Breast epithelium (tissue), 4 donors: Measurements from ENCODE around the gene CDC42EP5. TPM values are rescaled to one million over a fixed set of nuclear protein-coding genes. Genes with fewer than 3 reads are reported as not detected.

Source experiments
- DNase-seq, 2 donors: peaks; one replicate each; pipeline ENCODE4 v3.0.0-alpha.2; 2019; ENCODE audit warnings: low spot score in 2 of 2
- H3K27ac ChIP-seq, 2 donors: fragments of 200-600 bp; sonication (generic) in 1 of 2; one replicate each; pipeline ENCODE4 v1.5.1; 2016 to 2019; ENCODE audit warnings: mild to moderate bottlenecking in 1 of 2
- H3K27me3 ChIP-seq, 2 donors: fragments of 200-600 bp; sonication (generic) in 1 of 2; one replicate each; pipeline versions ENCODE4 v1.5.1 to v1.6.0; 2017 to 2019; ENCODE audit warnings: control low read depth in 1 of 2, mild to moderate bottlenecking in 1 of 2
- H3K36me3 ChIP-seq: fragments of 200-600 bp; one replicate; pipeline ENCODE4 v1.5.1; 2019
- H3K4me1 ChIP-seq, 2 donors: fragments of 200-600 bp; sonication (generic); one replicate each; pipeline ENCODE4 v1.5.1; 2016 to 2019; ENCODE audit warnings: control low read depth in 1 of 2
- H3K4me3 ChIP-seq, 3 donors: fragments of 200-600 bp; sonication (generic); 1 replicate in 2 of 3; 2 replicates in 1 of 3; pipeline ENCODE4 v1.5.1; 2016 to 2019; ENCODE audit warnings: mild to moderate bottlenecking in 3 of 3, moderate library complexity in 2 of 3
- H3K9me3 ChIP-seq, 2 donors: fragments of 200-600 bp; sonication (generic) in 1 of 2; one replicate each; pipeline ENCODE4 v1.5.1; 2016 to 2019; ENCODE audit warnings: control low read depth in 1 of 2
- POLR2A ChIP-seq: fragments of 450-650 bp; IDR thresholded peaks from one replicate; pipeline ENCODE4 v1.6.1; 2016; ENCODE audit warnings: antibody characterized with exemption, mild to moderate bottlenecking, moderate library complexity
- POLR2AphosphoS5 ChIP-seq, 3 donors: sonication (generic); formaldehyde crosslinking; IDR thresholded peaks; one replicate each; pipeline ENCODE4 v1.6.1; 2017; ENCODE audit warnings: antibody characterized with exemption in 3 of 3
- intact Hi-C: fragments of 100-400 bp; cut with DNase I; formaldehyde crosslinking; loops from one replicate; pipeline ENCODE4 v1.15.1; 2023; ENCODE audit warnings: low total_unique reads
- total RNA-seq, 3 donors: library from RNA; depleted of rRNA; stranded (reverse); fragments of >200 nt; gene quantifications; one replicate each; pipeline ENCODE4 v1.1.0, GENCODE V29; 2016
- TF ChIP-seq, protein P1 (sequence below), 3 donors: fragments of 450-650 bp; IDR thresholded peaks; one replicate each; pipeline ENCODE4 v1.5.1; 2016 to 2017; ENCODE audit warnings: antibody characterized with exemption in 3 of 3, mild to moderate bottlenecking in 3 of 3, moderate library complexity in 3 of 3

The CDC42EP5 gene
- total RNA-seq, 3 donors from 2014 or later: 8.8 to 40.6 (median 17.4) TPM

- TF ChIP-seq, protein P1, sequence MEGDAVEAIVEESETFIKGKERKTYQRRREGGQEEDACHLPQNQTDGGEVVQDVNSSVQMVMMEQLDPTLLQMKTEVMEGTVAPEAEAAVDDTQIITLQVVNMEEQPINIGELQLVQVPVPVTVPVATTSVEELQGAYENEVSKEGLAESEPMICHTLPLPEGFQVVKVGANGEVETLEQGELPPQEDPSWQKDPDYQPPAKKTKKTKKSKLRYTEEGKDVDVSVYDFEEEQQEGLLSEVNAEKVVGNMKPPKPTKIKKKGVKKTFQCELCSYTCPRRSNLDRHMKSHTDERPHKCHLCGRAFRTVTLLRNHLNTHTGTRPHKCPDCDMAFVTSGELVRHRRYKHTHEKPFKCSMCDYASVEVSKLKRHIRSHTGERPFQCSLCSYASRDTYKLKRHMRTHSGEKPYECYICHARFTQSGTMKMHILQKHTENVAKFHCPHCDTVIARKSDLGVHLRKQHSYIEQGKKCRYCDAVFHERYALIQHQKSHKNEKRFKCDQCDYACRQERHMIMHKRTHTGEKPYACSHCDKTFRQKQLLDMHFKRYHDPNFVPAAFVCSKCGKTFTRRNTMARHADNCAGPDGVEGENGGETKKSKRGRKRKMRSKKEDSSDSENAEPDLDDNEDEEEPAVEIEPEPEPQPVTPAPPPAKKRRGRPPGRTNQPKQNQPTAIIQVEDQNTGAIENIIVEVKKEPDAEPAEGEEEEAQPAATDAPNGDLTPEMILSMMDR (IDR thresholded peaks at IDR 0.05): no peak
- TF ChIP-seq POLR2A: no peak
- no peak for TF ChIP-seq POLR2AphosphoS5 (IDR thresholded peaks at IDR 0.05)
- H3K36me3 ChIP-seq: no peaks in the 10 kb centered on the region
- H3K4me3 ChIP-seq: no peak overlapping the region
- no peak for DNase-seq
- no peak overlapping the region for H3K27ac ChIP-seq
- no peaks in the 10 kb centered on the region for H3K9me3 ChIP-seq
- intact Hi-C loops: no loop called here
- H3K4me1 ChIP-seq: peaks cover 0 to 11% of the 10 kb centered on the region in 2 donors
- H3K27me3 ChIP-seq: peaks cover 0 to 11% of the 10 kb centered on the region in 2 donors
Measured at GRCh38 chr19:54433697-54434096, 39.4 kb downstream of the CDC42EP5 start.

DNA sequence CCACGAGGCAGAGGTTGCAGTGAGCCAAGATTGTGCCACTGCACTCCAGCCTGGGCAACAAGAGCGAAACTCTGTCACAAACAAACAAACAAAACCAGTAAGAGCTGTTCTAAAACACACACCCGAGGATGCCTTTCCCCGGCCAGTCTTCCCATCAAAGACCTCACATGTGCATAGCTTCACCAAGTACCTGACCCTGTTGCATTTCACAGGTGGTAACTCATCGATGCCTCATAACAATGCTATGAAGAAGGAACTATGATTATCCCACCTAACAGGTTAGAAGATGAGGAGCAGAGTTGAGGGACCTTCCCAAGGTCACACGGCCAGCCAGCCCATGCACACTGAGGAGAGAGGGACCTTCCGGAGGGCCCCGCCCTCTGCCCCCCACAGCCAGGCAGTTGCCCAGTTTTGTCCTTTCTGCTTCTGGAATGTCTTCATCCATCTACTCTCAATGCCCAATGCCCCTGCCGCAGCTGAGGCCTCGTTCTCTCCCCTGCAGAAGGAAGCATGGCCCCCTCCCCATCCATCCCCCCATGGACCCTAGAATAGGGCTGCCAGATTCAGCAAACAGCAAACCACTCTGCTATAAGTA is 40.9 kb downstream of the CDC42EP5 start:
- Histone ChIP-seq H3K36me3 (no peaks in the 10 kb centered on the region), H3K27me3 (peaks cover 0 to 12% of the 10 kb centered on the region in 2 donors), H3K4me3 (no peak overlapping the region), H3K9me3 (no peaks in the 10 kb centered on the region), H3K4me1 (peaks cover 0 to 11% of the 10 kb centered on the region in 2 donors), H3K27ac (peak overlapping the region; percentile 22 to 55)
- TF ChIP-seq POLR2A: no peak
- TF ChIP-seq, protein P1 (IDR thresholded peaks at IDR 0.05): no peak
- no peak for TF ChIP-seq POLR2AphosphoS5 (IDR thresholded peaks at IDR 0.05)
- intact Hi-C loops: no loop called here
- DNase-seq: peak in 1 of 2 donors; percentile 37

DNA sequence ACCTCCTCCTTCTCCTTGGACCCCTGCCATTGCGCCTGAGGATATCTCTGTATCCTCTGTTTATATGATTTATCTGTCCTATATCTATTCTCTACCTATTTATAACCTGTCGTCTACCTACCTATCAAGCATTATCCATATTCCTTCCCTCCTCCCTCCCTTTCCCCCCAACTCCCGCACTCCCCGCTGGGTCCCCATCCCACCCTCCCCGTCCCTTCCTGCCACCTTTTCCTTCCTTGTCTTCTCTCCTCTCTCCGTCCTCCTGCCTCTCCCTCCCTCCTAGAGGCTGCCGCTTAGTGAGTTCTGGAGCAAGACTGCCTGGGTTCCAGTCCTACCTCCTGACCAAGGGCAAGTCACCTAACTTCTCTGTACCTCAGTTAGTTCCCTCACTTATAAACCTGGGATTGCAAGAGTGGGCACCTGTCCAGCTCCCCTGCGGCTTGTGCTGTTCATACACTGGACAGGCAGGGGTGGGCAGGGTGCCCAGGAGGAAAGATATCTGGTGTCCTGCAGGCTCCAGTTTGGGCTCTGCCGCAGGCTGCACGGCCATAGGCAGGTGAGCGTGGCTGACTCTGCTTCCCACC is 41.7 kb downstream of the CDC42EP5 start:
- intact Hi-C loops: no loop called here
- peak overlapping the region; percentile 35 to 55 for H3K27ac ChIP-seq
- TF ChIP-seq POLR2A (no peak), POLR2AphosphoS5 (IDR thresholded peaks at IDR 0.05) (peak in 1 of 3 donors; percentile 12)
- H3K27me3 ChIP-seq: peaks cover 0 to 12% of the 10 kb centered on the region in 2 donors
- H3K9me3 ChIP-seq: no peaks in the 10 kb centered on the region
- H3K36me3 ChIP-seq: no peaks in the 10 kb centered on the region
- H3K4me3 ChIP-seq: peak overlapping the region in 2 of 3 donors; percentile 45 to 61
- DNase-seq: peak; percentile 76 to 89
- peaks cover 0 to 11% of the 10 kb centered on the region in 2 donors for H3K4me1 ChIP-seq

DNA sequence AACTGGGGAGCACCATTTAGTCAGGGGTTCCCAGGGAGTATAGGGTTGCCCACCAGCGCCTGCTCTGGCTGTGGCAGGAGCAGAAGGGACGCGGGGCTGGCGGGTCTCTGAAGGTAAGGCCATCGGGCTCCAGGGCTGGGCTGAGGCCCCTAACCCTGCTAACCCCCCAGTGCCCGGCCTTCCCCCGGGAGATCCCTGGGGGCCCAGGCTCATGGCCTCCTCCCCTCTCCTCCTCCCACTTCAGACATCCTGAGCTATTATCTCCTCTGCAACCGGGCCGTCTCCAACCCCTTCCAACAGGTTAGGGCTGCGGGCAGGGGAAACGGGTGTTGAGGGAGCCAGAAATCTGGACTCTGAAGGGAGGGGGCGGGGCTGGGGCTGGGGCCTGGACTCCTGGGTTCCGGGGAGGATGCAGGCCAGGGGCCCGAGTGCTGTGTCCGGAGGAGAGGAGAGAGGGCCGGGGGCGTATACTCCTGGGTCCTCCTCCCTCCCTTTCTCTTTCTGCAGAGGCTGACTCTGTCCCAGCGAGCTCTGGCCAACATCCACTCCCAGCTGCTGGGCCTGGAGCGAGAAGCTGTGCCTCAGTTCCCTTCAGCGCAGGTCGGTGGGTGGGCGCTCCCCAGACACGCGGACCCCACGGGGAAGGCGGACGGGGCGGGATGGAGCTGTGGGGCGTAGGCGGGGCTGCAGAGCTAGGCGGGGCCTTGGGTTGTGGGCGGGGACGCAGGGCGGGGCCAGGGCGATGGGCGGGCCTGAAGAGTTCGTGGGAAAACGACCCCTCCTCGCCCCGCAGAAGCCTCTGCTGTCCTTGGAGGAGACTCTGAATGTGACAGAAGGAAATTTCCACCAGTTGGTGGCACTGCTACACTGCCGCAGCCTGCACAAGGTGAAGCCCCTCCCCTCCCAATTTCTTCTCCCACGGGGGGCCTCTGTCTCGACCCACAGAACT is 42.5 kb downstream of the CDC42EP5 start:
- H3K36me3 ChIP-seq: no peaks in the 10 kb centered on the region
- intact Hi-C loops: no loop called here
- TF ChIP-seq, protein P1 (IDR thresholded peaks at IDR 0.05): no peak
- TF ChIP-seq POLR2A (no peak), POLR2AphosphoS5 (IDR thresholded peaks at IDR 0.05) (no peak)
- H3K4me1 ChIP-seq: peaks cover 0 to 11% of the 10 kb centered on the region in 2 donors
- DNase-seq: no peak
- peak overlapping the region in 2 of 3 donors; percentile 45 to 61 for H3K4me3 ChIP-seq
- H3K9me3 ChIP-seq: no peaks in the 10 kb centered on the region
- peaks cover 0 to 12% of the 10 kb centered on the region in 2 donors for H3K27me3 ChIP-seq
- peak overlapping the region; percentile 35 to 55 for H3K27ac ChIP-seq

DNA sequence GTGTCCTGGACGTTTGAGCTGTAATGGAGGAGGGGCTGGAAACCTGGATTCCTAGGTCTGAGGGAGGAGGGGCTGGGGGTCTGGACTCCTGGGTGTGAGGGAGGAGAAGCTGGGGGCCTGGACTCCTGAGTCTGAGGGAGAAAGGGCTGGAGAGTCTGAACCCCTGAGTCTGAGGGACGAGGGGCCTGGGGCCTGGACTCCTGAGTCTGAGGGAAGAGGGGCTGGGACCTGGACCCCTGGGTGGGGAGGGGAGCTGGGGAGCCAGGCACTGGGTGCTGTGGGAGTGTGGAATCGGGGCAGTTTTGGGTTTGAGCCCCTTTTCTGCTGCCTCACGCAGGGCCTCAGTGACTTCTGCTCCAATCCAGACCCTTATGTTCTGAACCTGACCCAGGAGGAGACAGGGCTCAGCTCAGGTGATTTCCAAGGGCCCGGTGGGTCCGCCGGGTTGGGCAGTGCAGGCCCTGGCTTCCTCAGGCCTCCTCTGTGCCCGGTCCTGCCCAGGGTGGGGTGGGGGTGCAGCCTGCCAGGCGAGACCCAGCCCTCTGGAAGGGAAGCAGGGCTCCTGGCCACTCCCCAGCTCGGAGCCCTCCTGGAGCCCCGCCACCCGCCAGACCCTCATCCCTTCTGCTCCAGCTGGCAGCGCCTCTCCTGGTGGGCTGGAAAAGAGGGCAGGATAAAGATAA is 43.4 kb downstream of the CDC42EP5 start:
- no peak overlapping the region for H3K4me3 ChIP-seq
- H3K36me3 ChIP-seq: no peaks in the 10 kb centered on the region
- intact Hi-C loops: no loop called here
- peaks cover 0 to 10% of the 10 kb centered on the region in 2 donors for H3K4me1 ChIP-seq
- H3K9me3 ChIP-seq: no peaks in the 10 kb centered on the region
- DNase-seq: no peak
- H3K27ac ChIP-seq: no peak overlapping the region
- TF ChIP-seq, protein P1 (IDR thresholded peaks at IDR 0.05): no peak
- H3K27me3 ChIP-seq: peaks cover 0 to 12% of the 10 kb centered on the region in 2 donors
